IgD-negative memory B cell (primary cell): ENCODE measurements around the gene CEP162. TPM values are rescaled to one million over a fixed set of nuclear protein-coding genes. Genes with fewer than 3 reads are reported as not detected.
"Not testable (repeated sequence)": the region's sequence is repeated elsewhere in the genome, so short reads cannot be mapped to it uniquely, and the experiment has no call there.

Source experiments
- H3K27ac Mint-ChIP-seq, 3 donors: one replicate each; pipeline ENCODE4 v1.8.0; 2020 to 2022; ENCODE audit warnings: mild to moderate bottlenecking in 3 of 3, mixed read lengths in 3 of 3, moderate library complexity in 1 of 3
- H3K27me3 Mint-ChIP-seq: one replicate; pipeline ENCODE4 v1.8.0; 2021; ENCODE audit warnings: mixed read lengths
- H3K36me3 Mint-ChIP-seq: one replicate; pipeline ENCODE4 v1.8.0; 2020; ENCODE audit warnings: mild to moderate bottlenecking, mixed read lengths
- H3K4me1 Mint-ChIP-seq, 3 donors: one replicate each; pipeline ENCODE4 v1.8.0; 2020 to 2022; ENCODE audit warnings: mixed read lengths in 3 of 3, mild to moderate bottlenecking in 1 of 3
- H3K4me3 Mint-ChIP-seq, 4 donors: one replicate each; pipeline ENCODE4 v1.8.0; 2020 to 2022; ENCODE audit warnings: mild to moderate bottlenecking in 4 of 4, mixed read lengths in 4 of 4, moderate library complexity in 3 of 4
- H3K9me3 Mint-ChIP-seq, 3 donors: one replicate each; pipeline ENCODE4 v1.8.0; 2020 to 2021; ENCODE audit warnings: mixed read lengths in 3 of 3, mild to moderate bottlenecking in 1 of 3
- polyA plus RNA-seq: library from polyadenylated mRNA; unstranded; fragments of 300-500 nt; fragmentation: Illumina TruSeq; gene quantifications from one replicate; pipeline ENCODE4 v1.2.3, GENCODE V29; 2021

Gene CEP162
- polyA plus RNA-seq, 1 donor from 2014 or later: 7.1 TPM

DNA sequence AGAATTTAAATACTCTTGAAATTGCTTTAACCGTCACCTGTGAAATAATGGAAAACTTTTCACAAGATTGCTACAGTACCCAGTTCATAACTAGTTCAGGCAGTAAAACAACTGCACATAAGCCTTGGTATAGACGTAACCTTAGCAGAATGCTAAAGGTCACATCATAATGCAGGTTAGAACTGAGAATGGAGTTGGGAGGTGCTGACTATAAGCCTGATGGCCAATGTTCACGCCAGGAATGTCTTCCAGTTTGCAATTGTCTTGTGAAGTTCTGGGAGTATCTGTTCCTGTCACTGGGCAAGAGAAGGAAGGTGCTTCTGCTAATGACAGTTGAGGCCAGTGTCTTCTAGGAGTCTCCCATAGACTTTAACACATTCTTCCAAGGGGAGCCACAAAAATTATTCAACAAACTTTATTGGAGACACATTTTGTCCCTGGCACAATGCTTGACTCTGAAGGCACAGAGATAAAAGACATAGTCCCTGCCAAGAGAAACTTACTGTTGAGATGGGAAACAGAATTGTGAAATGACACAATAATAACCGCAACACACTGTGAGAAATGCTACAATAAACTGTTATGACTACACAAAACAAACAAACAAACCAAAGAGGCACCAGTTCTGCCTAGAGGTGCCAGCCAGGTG is 24.6 kb upstream of the CEP162 start:
- H3K4me3 Mint-ChIP-seq: no peak overlapping the region
- no peak overlapping the region for H3K27ac Mint-ChIP-seq
- H3K27me3 Mint-ChIP-seq: peaks cover 5% of the 10 kb centered on the region
- peaks cover 0 to 6% (median 0%) of the 10 kb centered on the region in 3 donors for H3K4me1 Mint-ChIP-seq
- no peaks in the 10 kb centered on the region for H3K36me3 Mint-ChIP-seq
- H3K9me3 Mint-ChIP-seq: no peaks in the 10 kb centered on the region

DNA sequence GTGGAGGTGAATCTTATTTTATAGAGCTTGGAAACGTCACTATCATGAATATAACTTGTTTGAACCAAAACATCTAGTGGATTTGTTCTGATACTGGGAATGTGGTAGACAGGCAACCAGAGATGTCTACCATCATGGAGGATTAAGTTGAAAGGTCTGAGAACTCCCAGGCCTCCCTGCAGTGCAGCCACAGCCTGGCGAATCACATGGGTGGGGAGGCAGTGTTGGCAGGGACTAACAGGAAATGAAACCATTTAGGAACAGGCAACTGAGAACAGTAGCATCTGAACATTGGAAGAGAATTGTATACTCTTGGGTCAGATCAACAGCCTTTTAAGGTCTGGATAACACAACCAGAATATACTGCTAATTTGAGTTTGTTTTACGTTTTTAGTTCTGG is 22.3 kb upstream of the CEP162 start:
- peaks cover 0 to 6% (median 0%) of the 10 kb centered on the region in 3 donors for H3K4me1 Mint-ChIP-seq
- H3K27ac Mint-ChIP-seq: no peak overlapping the region
- H3K27me3 Mint-ChIP-seq: peaks cover 4% of the 10 kb centered on the region
- H3K4me3 Mint-ChIP-seq: no peak overlapping the region
- no peaks in the 10 kb centered on the region for H3K9me3 Mint-ChIP-seq
- no peaks in the 10 kb centered on the region for H3K36me3 Mint-ChIP-seq

DNA sequence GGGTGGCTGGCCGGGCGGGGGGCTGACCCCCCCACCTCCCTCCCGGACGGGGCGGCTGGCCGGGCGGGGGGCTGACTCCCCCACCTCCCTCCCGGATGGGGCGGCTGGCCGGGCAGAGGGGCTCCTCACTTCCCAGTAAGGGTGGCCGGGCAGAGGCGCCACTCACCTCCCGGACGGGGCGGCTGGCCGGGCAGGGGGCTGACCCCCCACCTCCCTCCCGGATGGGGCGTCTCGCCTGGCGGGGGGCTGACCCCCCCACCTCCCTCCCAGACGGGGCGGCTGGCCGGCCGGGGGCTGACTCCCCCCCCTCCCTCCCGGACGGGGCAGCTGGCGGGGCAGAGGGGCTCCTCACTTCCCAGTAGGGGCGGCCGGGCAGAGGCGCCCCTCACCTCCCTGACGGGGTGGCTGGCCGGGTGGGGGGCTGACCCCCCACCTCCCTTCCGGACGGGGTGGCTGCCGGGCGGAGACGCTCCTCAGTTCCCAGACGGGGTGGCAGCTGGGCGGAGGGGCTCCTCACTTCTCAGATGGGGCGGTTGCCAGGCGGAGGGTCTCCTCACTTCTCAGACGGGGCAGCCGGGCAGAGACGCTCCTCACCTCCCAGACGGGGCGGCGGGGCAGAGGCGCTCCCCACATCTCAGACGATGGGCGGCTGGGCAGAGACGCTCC is 17.1 kb upstream of the CEP162 start:
- H3K4me1 Mint-ChIP-seq, H3K36me3 Mint-ChIP-seq, H3K9me3 Mint-ChIP-seq, H3K4me3 Mint-ChIP-seq, H3K27ac Mint-ChIP-seq, H3K27me3 Mint-ChIP-seq: not testable (repeated sequence)

DNA sequence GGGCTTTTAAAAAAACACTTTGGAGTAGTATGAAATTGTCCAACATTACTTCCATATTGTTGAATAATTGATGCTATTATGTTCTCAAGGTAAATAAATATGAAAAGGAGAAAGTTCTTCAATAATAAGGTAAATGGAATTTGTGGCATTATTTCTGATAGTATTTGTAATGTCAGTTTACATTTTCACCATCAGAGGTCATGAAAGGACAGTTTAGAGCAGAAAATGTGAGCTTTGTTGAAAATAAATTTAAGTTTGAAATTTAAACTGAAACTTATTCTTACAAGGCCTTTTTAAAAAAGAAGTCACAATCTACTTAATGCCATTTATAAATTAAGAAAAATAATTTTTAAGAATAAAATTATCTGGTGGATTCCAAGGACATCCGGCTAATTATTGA is 15.8 kb upstream of the CEP162 start:
- H3K4me1 Mint-ChIP-seq: no peaks in the 10 kb centered on the region

DNA sequence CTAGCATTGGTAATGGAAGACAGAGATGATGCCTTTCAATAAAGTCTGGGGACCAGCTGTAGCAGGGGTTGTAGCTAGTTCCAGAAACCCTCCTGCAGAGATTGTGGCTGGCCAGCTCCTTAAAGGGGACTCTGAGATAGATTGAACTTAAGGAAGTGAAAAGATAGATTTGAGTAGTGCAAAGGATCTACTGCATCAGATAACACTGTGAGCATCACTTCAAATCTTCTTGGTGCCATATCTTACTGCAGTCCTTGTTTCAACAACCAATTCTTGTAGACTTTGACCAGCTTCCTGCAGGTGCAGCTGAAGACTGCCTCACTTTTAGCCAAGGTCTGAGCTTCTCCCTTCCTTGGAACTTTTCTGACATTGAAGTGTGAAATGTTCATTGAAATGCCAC is 14.8 kb upstream of the CEP162 start:
- no peak overlapping the region for H3K27ac Mint-ChIP-seq
- peaks cover 7% of the 10 kb centered on the region for H3K27me3 Mint-ChIP-seq
- H3K4me1 Mint-ChIP-seq: no peaks in the 10 kb centered on the region
- no peak overlapping the region for H3K4me3 Mint-ChIP-seq
- H3K36me3 Mint-ChIP-seq: no peaks in the 10 kb centered on the region
- H3K9me3 Mint-ChIP-seq: peaks cover 0 to 5% (median 1%) of the 10 kb centered on the region in 3 donors

More for the DNA sequence above, 15.8 kb upstream of the CEP162 start:
- no peak overlapping the region for H3K27ac Mint-ChIP-seq
- no peaks in the 10 kb centered on the region for H3K9me3 Mint-ChIP-seq
- no peak overlapping the region for H3K4me3 Mint-ChIP-seq
- H3K36me3 Mint-ChIP-seq: no peaks in the 10 kb centered on the region
- H3K27me3 Mint-ChIP-seq: no peaks in the 10 kb centered on the region

DNA sequence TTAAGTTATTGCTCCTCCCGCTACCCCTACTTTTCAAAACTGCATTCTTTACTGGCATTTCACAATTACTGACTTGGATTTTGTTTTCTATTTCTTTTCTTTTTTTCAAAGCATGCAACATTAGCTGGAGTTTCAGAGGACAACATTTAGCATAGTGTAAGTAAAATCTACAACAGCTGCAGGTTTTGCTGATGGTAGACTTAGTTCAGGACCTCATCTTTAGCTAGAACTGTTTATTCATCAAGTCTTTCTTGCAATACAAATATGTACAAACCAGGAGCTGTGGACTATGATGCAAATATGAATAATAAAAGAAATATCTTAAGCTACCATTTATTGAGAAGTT is 728 bp upstream of the CEP162 start:
- Mint-ChIP-seq H3K4me1 (peaks cover 9 to 11% (median 10%) of the 10 kb centered on the region in 3 donors), H3K4me3 (peak overlapping the region; percentile 98 to 100 (median 100)), H3K27ac (peak overlapping the region in 2 of 3 donors; percentile 89 to 91), H3K9me3 (no peaks in the 10 kb centered on the region), H3K36me3 (no peaks in the 10 kb centered on the region), H3K27me3 (peaks cover 6% of the 10 kb centered on the region)

DNA sequence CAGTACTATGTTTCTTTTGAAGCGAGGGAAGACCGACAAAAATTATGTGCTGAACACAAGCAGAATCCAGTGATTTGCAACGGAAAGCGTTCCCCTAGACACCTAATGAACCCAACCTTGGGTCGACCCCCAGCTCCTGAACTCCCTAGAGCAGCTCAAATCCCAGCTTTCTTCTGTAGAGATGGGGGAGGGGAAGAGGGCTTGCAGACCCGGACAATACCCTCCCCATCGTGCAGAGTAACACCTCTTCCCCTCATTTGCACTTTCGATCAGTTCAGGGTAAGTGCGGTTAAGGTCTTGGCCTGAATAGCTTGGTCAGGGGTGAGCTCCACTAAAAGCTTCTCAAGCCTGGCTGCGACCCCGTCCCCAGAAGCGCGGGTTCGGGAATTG is 404 bp downstream of the CEP162 start:
- Mint-ChIP-seq H3K27me3 (no peaks in the 10 kb centered on the region), H3K36me3 (no peaks in the 10 kb centered on the region), H3K27ac (peak overlapping the region; percentile 91 to 96 (median 94)), H3K9me3 (no peaks in the 10 kb centered on the region), H3K4me3 (peak overlapping the region; percentile 98 to 100 (median 100)), H3K4me1 (peaks cover 9 to 11% (median 10%) of the 10 kb centered on the region in 3 donors)

DNA sequence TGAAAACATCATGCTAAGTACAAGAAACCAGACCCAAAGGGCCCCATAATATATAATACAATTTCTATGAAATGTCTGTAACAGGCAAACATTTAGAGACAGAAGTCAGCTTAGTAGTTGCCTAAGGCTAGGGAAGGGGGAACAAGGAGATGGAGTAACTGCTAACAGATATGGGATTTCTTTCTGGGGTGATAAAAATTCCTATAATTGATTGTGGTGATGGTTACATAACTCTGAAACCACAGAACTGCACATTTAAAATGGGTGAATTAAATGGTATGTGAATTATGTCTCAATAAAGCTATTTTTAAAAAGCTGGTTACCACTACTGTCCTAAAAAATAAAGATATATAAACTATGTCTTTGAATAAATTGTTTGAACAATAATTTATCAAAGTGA is 3.2 kb downstream of the CEP162 start:
- Mint-ChIP-seq H3K4me1 (peaks cover 9 to 15% (median 14%) of the 10 kb centered on the region in 3 donors), H3K36me3 (no peaks in the 10 kb centered on the region), H3K9me3 (no peaks in the 10 kb centered on the region), H3K27me3 (no peaks in the 10 kb centered on the region), H3K4me3 (peak overlapping the region in 1 of 4 donors; percentile 22), H3K27ac (no peak overlapping the region)

DNA sequence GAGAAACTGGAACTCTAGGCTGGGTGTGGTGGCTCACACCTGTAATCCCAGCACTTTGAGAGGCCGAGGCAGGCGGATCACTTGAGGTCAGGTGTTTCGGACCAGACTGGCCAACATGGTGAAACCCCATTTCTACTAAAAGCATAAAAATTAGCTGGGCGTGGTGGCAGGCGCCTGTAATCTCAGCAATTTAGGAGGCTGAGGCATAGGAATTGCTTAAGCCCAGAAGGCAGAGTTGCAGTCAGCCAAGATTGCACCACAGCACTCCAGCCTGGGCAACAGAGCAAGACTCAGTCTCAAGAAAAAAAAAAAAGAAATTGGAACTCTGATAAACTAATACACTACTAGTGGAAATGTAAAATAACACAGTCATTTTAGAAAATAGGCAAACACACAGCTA is 3.8 kb downstream of the CEP162 start:
- not testable (repeated sequence) for H3K4me3 Mint-ChIP-seq, H3K9me3 Mint-ChIP-seq, H3K27ac Mint-ChIP-seq, H3K27me3 Mint-ChIP-seq, H3K36me3 Mint-ChIP-seq
- peaks cover 9 to 15% (median 13%) of the 10 kb centered on the region in 3 donors for H3K4me1 Mint-ChIP-seq

DNA sequence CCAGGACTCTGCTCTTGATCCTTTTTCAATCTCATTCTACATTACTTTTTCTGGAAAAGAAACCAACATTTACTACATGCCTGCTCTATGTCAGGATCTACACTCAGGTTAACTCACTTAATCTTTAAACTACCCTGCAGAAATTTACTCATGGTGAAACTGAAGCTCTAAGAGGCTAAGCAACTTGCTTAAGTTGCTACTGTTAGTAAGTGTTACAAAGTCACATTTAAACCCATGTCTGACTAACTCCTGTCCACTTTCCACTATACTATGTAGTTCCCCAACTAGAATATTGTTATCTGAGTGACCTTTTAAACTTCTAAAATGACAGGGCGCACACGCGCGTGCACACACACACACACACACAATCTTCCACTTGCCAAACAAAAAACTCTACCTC is 5.0 kb downstream of the CEP162 start:
- peaks cover 4 to 14% (median 6%) of the 10 kb centered on the region in 3 donors for H3K4me1 Mint-ChIP-seq
- no peak overlapping the region for H3K27ac Mint-ChIP-seq
- no peaks in the 10 kb centered on the region for H3K9me3 Mint-ChIP-seq
- no peaks in the 10 kb centered on the region for H3K27me3 Mint-ChIP-seq
- H3K4me3 Mint-ChIP-seq: no peak overlapping the region
- no peaks in the 10 kb centered on the region for H3K36me3 Mint-ChIP-seq

DNA sequence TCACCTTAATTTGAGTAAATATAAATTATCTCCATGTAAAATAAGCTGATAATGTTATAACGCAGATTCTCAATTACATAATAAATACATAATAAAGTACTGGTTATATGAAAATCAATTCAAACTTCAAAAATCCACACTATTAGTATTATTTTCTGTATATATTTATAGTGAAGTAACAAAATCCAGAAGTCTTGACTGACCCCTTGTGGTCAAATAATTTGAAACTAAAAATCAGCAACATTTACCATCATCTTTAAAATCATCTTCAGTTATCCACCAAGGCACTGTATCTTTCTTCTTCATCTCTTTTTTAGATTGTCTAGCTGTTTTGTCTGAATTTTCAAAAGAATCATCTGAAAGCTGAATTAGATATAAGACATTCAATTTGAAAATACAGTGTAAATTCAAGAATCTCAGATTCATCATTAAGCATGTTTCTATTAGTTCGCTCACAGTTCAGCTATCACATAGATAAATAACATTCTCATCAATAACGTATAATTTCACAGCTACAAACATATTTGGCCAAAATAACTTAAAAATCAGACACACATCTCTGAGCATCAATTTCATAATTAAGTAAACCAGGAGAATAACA is 6.5 kb downstream of the CEP162 start:
- no peaks in the 10 kb centered on the region for H3K27me3 Mint-ChIP-seq
- H3K4me3 Mint-ChIP-seq: peak overlapping the region in 1 of 4 donors; percentile 64
- peaks cover 2 to 12% (median 4%) of the 10 kb centered on the region in 3 donors for H3K4me1 Mint-ChIP-seq
- H3K9me3 Mint-ChIP-seq: no peaks in the 10 kb centered on the region
- peak overlapping the region in 1 of 3 donors; percentile 10 for H3K27ac Mint-ChIP-seq
- peaks cover 4% of the 10 kb centered on the region for H3K36me3 Mint-ChIP-seq

DNA sequence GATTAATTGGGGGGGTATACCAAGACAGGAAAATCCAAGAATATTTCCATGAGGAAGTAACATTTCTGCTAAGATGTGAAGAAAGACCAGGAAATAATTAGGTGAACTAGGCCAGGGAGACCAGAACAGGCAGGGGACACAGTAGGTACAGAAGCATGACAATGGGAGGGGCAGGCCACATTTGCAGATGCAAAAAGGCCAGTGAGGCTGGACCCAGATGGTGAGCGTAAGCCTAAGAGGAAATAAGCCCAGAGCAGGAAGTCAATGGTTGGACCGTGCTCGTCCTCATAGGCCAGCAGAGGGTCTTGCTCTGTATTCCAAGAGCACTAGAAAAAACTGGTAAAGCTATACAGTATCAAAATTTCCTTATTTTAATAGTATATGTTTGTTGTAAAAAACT is 9.4 kb downstream of the CEP162 start:
- peaks cover 0 to 9% (median 4%) of the 10 kb centered on the region in 3 donors for H3K4me1 Mint-ChIP-seq
- H3K27ac Mint-ChIP-seq: no peak overlapping the region
- peaks cover 5% of the 10 kb centered on the region for H3K36me3 Mint-ChIP-seq
- no peaks in the 10 kb centered on the region for H3K9me3 Mint-ChIP-seq
- H3K27me3 Mint-ChIP-seq: no peaks in the 10 kb centered on the region
- H3K4me3 Mint-ChIP-seq: no peak overlapping the region

DNA sequence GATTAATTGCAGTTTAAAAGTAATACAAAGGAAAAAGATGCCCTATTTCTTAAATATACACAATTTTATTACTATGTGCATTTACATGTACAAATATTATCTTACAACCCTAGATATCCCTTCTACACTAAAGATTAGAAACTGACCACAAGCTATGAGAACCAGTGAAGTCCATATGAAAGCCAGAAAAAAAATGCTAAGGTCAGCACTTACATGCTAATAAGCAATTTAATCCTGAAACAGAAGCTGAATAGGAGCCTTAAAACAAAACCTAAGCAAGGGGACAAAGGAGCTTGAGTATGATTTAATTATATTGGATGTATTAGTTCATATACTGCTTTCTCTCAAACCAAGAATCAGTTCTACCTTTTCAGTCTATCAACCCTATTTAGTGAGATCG is 14.2 kb downstream of the CEP162 start:
- Mint-ChIP-seq H3K4me1 (peaks cover 0 to 7% (median 0%) of the 10 kb centered on the region in 3 donors), H3K27me3 (no peaks in the 10 kb centered on the region), H3K9me3 (no peaks in the 10 kb centered on the region), H3K36me3 (peaks cover 18% of the 10 kb centered on the region), H3K4me3 (no peak overlapping the region), H3K27ac (no peak overlapping the region)

DNA sequence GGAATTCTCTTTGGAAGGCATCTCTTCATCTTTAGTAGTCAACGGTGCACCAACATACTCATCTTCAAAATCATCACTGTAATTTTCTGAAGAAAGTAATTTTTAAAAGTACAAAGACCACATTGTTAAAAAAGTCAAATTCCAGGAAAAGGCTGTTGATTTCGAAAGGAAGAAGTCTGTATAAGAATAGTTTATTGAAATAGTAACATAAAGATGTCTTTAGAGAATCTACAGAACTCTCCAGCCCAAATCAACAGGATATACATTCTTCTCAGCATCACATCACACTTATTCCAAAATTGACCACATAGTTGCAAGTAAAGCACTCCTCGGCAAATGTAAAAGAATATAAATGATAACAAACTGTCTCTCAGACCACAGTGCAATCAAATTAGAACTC is 23.4 kb downstream of the CEP162 start:
- no peaks in the 10 kb centered on the region for H3K27me3 Mint-ChIP-seq
- H3K36me3 Mint-ChIP-seq: peaks cover 16% of the 10 kb centered on the region
- H3K27ac Mint-ChIP-seq: no peak overlapping the region
- H3K4me3 Mint-ChIP-seq: no peak overlapping the region
- H3K4me1 Mint-ChIP-seq: no peaks in the 10 kb centered on the region
- H3K9me3 Mint-ChIP-seq: no peaks in the 10 kb centered on the region

DNA sequence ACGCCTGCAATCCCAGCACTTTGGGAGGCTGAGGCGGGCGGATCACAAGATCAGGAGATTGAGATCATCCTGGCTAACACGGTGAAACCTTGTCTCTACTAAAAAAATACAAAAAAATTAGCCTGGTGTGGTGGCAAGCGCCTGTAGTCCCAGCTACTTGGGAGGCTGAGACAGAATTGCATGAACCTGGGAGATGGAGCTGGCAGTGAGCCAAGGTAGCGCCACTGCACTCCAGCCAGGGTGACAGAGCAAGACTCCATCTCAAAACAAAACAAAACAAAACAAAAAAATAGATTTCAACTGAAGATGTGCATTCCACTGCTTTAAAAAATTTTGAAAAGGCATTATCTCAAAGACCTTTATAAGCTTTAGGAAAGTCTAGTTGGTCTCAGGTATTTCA is 27.5 kb downstream of the CEP162 start:
- not testable (repeated sequence) for H3K4me3 Mint-ChIP-seq, H3K9me3 Mint-ChIP-seq, H3K4me1 Mint-ChIP-seq, H3K27ac Mint-ChIP-seq, H3K27me3 Mint-ChIP-seq
- H3K36me3 Mint-ChIP-seq: peaks cover 15% of the 10 kb centered on the region

DNA sequence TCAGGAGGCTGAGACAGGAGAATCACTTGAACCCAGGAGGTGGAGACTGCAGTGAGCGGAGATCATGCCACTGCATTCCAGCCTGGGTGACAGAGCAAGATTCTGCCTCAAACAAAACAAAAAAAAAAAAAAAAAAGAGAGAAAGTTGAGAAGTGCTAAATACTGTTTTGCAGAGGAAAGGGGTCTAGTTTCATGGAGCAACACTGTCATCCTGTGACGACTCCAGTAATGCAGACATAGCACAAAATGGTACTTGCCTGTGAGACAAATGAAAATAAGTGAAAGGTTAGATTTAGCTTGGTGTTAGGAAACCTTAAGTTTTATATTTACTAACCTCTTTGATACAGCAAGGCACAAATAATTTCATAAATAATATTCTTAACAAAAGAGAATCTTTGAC is 29.7 kb downstream of the CEP162 start:
- H3K27ac Mint-ChIP-seq: no peak overlapping the region
- H3K36me3 Mint-ChIP-seq: peaks cover 26% of the 10 kb centered on the region
- H3K9me3 Mint-ChIP-seq: peaks cover 0 to 3% (median 0%) of the 10 kb centered on the region in 3 donors
- H3K4me1 Mint-ChIP-seq: peaks cover 0 to 1% (median 0%) of the 10 kb centered on the region in 3 donors
- no peak overlapping the region for H3K4me3 Mint-ChIP-seq
- no peaks in the 10 kb centered on the region for H3K27me3 Mint-ChIP-seq
